ENCODE results near the gene TMX4. TPM values are rescaled to one million over a fixed set of nuclear protein-coding genes. Genes with fewer than 3 reads are reported as not detected.
A peak's percentile ranks its signal among the peaks of the same experiment; 100 is the strongest.

Gene TMX4
- total RNA-seq, 1 donor from 2014 or later, result 28.6 TPM

GRCh38 chr20:8019998-8020247 is 362 bp upstream of the TMX4 start:
- H3K9me3 Mint-ChIP-seq (ENCODE audit: unreplicated experiment), result no peaks in the 10 kb centered on the region
- peak overlapping the region; percentile 87 for H3K4me3 Mint-ChIP-seq (ENCODE audit: unreplicated experiment)
- peaks cover 7% of the 10 kb centered on the region for H3K4me1 Mint-ChIP-seq (ENCODE audit: unreplicated experiment)
- TF ChIP-seq, protein P1, sequence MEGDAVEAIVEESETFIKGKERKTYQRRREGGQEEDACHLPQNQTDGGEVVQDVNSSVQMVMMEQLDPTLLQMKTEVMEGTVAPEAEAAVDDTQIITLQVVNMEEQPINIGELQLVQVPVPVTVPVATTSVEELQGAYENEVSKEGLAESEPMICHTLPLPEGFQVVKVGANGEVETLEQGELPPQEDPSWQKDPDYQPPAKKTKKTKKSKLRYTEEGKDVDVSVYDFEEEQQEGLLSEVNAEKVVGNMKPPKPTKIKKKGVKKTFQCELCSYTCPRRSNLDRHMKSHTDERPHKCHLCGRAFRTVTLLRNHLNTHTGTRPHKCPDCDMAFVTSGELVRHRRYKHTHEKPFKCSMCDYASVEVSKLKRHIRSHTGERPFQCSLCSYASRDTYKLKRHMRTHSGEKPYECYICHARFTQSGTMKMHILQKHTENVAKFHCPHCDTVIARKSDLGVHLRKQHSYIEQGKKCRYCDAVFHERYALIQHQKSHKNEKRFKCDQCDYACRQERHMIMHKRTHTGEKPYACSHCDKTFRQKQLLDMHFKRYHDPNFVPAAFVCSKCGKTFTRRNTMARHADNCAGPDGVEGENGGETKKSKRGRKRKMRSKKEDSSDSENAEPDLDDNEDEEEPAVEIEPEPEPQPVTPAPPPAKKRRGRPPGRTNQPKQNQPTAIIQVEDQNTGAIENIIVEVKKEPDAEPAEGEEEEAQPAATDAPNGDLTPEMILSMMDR (IDR thresholded peaks at IDR 0.05), result no peak
- H3K27me3 Mint-ChIP-seq (ENCODE audit: unreplicated experiment), result peaks cover under 1% of the 10 kb centered on the region
- DNase-seq (ENCODE audit: extremely low spot score, unreplicated experiment), result no peak
- H3K27ac Mint-ChIP-seq (ENCODE audit: unreplicated experiment), result peak overlapping the region; percentile 94
- H3K36me3 Mint-ChIP-seq (ENCODE audit: unreplicated experiment), result no peaks in the 10 kb centered on the region

DNA sequence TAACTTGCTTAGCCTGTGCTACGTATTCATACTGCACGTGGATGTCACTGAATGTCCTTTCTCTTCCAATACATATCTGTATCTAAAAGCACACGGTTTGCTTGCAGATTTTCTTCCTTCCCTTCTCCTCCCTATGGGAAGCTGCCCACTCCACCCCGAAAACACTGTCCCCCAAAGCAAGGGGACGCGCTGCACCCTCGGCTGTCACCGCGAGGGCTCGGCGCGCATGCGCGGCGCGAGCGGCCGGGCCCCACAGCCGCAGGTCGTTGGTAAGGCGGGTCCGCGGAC is 659 bp downstream of the TMX4 start:
- peaks cover 7% of the 10 kb centered on the region for H3K4me1 Mint-ChIP-seq (ENCODE audit: unreplicated experiment)
- peak overlapping the region; percentile 86 for H3K4me3 Mint-ChIP-seq (ENCODE audit: unreplicated experiment)
- peak; percentile 89 for DNase-seq (ENCODE audit: extremely low spot score, unreplicated experiment)
- no peaks in the 10 kb centered on the region for H3K27me3 Mint-ChIP-seq (ENCODE audit: unreplicated experiment)
- no peaks in the 10 kb centered on the region for H3K9me3 Mint-ChIP-seq (ENCODE audit: unreplicated experiment)
- TF ChIP-seq, protein P1 (IDR thresholded peaks at IDR 0.05), result no peak
- no peaks in the 10 kb centered on the region for H3K36me3 Mint-ChIP-seq (ENCODE audit: unreplicated experiment)
- H3K27ac Mint-ChIP-seq (ENCODE audit: unreplicated experiment), result no peak overlapping the region

DNA sequence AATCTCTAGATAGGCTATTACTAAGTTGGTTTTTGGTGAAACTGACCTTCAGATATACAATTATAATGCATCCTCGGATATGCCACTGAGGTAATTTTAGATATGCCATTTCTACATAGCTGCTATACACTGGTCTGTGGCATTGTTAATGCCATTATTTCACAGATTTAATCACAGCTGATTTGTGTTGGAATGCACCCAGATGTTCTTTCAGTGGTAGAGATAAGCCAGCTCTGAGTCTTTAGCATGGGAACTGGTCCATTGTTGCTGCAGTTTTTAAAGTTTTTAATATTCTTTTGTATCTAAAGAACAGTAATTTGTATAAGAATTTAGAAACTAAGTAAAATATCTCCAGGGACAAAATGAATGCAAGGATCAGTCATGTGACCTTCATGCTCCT is 6.8 kb downstream of the TMX4 start:
- H3K36me3 Mint-ChIP-seq (ENCODE audit: unreplicated experiment), result peaks cover 3% of the 10 kb centered on the region
- H3K9me3 Mint-ChIP-seq (ENCODE audit: unreplicated experiment), result no peaks in the 10 kb centered on the region
- no peak overlapping the region for H3K4me3 Mint-ChIP-seq (ENCODE audit: unreplicated experiment)
- H3K4me1 Mint-ChIP-seq (ENCODE audit: unreplicated experiment), result no peaks in the 10 kb centered on the region
- DNase-seq (ENCODE audit: extremely low spot score, unreplicated experiment), result no peak
- no peak overlapping the region for H3K27ac Mint-ChIP-seq (ENCODE audit: unreplicated experiment)
- no peaks in the 10 kb centered on the region for H3K27me3 Mint-ChIP-seq (ENCODE audit: unreplicated experiment)
- TF ChIP-seq, protein P1 (IDR thresholded peaks at IDR 0.05), result no peak

DNA sequence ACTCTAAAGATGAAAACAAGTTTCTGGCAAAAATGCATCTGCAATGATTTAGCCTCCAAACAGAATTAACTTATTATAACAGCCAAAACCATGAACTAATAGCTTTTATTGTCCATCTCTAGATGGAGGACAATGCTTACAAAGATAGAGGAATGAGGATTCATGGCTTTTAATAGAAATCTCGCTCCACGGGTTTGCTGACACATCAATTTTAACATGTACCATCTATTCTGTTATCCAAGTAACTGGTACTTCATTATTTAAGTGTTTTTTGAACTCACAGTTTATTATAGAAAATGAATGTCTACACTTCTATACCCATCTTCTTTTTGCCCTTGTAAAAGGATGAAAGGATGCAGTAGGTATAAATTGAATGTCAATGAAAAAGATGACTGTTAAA is 10.8 kb downstream of the TMX4 start:
- DNase-seq (ENCODE audit: extremely low spot score, unreplicated experiment), result no peak
- Mint-ChIP-seq H3K9me3 (ENCODE audit: unreplicated experiment) (no peaks in the 10 kb centered on the region), H3K36me3 (ENCODE audit: unreplicated experiment) (peaks cover 9% of the 10 kb centered on the region), H3K27me3 (ENCODE audit: unreplicated experiment) (no peaks in the 10 kb centered on the region), H3K4me3 (ENCODE audit: unreplicated experiment) (no peak overlapping the region), H3K27ac (ENCODE audit: unreplicated experiment) (no peak overlapping the region), H3K4me1 (ENCODE audit: unreplicated experiment) (no peaks in the 10 kb centered on the region)
- TF ChIP-seq, protein P1 (IDR thresholded peaks at IDR 0.05), result no peak

DNA sequence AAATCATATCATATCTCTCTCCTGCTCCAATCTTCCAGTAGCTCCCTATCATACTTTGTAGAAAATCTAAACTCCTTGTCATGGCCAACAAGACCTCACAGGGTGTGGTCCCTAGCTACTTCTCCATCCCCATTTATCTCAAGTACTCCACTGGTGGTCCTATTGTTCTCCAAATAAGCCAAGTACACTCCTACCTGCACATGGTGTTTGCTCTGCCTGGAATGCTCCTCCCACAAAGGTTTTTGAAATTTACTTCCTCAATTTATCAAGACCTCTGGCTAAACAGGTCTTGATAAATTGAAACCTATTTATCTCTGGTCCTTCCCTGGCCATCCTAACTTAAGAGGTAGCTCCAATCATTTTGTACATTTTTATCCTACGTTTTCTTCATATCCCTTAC is 12.1 kb downstream of the TMX4 start:
- H3K9me3 Mint-ChIP-seq (ENCODE audit: unreplicated experiment), result no peaks in the 10 kb centered on the region
- H3K27ac Mint-ChIP-seq (ENCODE audit: unreplicated experiment), result no peak overlapping the region
- DNase-seq (ENCODE audit: extremely low spot score, unreplicated experiment), result no peak
- H3K4me3 Mint-ChIP-seq (ENCODE audit: unreplicated experiment), result no peak overlapping the region
- H3K27me3 Mint-ChIP-seq (ENCODE audit: unreplicated experiment), result no peaks in the 10 kb centered on the region
- no peaks in the 10 kb centered on the region for H3K4me1 Mint-ChIP-seq (ENCODE audit: unreplicated experiment)
- H3K36me3 Mint-ChIP-seq (ENCODE audit: unreplicated experiment), result peaks cover 9% of the 10 kb centered on the region
- TF ChIP-seq, protein P1 (IDR thresholded peaks at IDR 0.05), result no peak
